ENCODE data around the gene PREX1.
"Not testable (repeated sequence)": the region's sequence is repeated elsewhere in the genome, so short reads cannot be mapped to it uniquely, and the experiment has no call there.

The PREX1 gene

GRCh38 chr20:48603116-48603818 is 224.5 kb downstream of the PREX1 start:
- no peak for DNase-seq (ENCODE audit: low spot score)

- no peak for DNase-seq (ENCODE audit: low spot score)
Observed at GRCh38 chr20:48601798-48602197, 226.0 kb downstream of the PREX1 start.

DNA sequence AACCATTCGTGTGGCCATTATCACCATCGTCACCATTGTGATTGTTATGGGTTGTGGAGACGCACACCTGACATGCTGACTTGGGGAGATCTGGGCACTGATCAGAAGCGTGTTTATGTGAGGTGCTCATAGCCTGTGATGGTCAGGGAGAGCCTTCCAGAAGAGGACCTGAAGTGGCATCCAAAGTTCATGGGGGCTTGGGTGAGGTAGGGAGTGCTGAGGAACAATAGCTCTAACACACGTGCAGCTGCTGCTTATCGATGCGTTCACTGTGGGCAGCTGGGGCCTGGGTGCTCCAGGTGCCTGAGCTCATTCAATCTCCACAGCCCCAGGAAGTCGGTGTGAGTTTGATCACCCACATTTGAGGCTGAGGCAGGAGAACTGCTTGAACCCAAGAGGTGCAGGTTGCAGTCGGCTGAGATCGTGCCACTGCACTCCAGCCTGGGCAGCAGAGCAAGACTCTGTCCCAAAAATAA is 227.3 kb downstream of the PREX1 start:
- DNase-seq (ENCODE audit: low spot score), result no peak

- DNase-seq (ENCODE audit: low spot score), result no peak
Observed at GRCh38 chr20:48599748-48600469, 227.9 kb downstream of the PREX1 start.

- DNase-seq (ENCODE audit: low spot score), result no peak
Observed at GRCh38 chr20:48599106-48599747, 228.6 kb downstream of the PREX1 start.

GRCh38 chr20:48598303-48598941 is 229.4 kb downstream of the PREX1 start:
- not testable (repeated sequence) for DNase-seq (ENCODE audit: low spot score)

DNA sequence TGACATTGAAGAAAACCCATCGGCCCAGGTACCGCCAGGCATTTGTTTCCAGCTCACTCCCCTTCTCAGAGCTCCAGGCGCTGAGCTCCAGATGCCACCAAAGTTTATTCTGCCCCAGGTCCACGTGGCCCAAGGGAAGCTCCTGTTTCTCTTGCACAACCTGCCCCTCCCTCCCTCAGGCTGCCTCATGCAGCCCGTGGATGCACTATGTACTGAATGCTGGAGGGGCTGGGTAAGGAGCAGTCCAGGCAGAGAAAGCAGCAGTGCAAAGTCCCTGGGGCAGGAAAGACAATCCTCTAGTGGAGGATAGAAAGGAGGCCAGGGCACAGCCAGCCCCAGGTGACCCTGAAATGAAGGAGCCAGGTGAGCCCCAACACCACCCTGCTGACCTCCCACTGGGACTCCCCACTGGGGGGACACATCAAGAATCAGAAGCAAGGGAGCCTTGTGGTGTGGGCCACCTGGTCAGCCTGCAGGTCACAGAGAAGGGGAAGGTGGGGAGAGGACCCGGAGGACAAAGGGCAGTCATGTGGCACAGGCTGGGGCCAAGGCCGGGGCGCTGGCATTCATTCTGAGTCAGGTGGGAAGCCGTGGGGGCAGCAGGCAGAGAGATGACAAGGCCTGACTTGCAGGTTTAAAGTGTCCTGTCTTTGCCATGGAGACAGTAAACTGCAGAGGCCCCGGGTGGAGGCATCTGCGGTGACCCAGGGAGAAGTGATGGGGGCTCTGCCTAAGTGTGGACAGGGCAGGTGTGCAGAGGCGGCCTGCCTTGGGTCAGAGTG is 230.1 kb downstream of the PREX1 start:
- no peak for DNase-seq (ENCODE audit: low spot score)

DNA sequence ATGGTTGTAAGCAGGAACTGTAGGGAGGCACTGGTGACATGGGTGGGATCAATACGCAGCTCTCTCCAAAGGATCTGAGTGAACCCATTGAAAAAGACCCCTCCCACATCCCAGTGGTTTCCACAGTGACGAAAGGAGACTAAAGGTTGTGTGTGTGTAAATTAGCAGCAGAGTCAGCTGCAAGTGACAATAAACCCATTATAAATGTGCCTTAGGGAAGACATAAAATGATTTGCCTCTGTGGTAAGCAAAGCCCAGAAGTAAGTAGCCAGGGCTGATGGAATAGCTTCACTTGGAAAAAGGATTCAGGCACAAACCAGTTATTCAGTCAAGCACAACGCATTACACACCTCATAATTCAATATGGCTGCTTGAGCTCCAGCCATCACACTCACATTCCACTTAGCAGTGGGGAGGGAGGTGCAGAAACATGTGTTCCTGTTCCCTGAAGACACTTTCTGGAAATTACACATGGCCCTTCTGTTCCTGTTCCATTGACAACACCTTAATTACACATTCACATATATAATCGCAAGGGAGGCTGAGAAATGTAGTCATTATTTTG is 231.4 kb downstream of the PREX1 start:
- no peak for DNase-seq (ENCODE audit: low spot score)

DNA sequence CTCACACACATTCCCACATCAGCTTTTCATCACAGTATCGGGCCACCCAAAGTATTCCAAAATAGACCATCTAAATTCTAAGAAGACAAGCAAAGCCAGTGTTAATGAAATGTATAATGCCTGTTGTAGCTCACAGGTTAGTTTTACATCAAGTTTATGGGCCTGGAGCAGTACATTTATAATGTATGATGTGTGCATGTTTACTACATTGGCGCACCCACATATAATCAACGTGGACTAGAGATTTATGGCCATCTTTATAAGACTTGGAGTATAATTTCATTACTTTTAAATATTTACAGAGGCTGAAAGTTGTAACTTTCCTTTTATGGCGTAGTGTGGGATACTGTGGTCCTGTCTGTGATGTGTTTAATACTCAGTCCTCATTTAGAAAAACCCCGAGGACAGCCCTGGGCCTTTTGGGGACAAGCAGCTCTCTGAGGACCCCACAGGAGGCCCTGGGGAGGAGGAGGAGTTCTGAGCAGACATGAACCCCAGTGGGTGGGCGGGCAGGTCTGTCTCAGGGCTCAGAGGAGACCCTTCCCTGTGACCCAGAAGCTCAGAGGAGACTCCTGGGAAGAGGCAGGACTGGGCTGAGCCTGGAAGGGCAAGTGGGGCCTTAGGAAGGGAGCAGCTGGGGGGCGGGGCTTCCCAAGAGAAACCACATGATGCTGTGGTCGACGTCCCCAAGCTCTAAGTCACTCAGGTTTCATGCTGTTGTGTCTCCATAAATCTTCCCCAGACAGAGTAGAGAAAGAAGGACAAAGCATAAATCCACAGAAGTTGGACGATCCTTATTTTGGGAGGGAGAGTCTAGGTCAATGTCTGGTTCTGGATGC is 232.1 kb downstream of the PREX1 start:
- no peak for DNase-seq (ENCODE audit: low spot score)

DNA sequence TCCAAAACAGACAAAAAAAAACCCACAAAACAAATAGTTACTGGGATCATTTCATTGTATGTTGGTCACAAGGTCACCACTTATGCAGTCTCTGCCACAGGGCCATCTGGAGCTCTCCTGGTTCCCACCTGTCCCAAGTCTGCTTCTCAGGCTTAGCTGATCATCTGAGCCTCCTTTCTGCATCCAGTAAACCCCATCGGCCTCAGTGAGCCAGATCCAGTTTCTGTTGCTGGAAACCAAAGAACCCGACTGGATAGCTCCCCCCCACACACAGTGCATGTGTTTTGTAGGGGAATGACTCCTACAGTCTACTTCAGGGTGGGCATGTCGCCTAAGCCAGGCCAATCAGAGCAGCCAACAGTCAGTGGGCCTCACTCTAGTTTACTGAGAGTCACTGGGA is 233.3 kb downstream of the PREX1 start:
- DNase-seq (ENCODE audit: low spot score), result no peak

- DNase-seq (ENCODE audit: low spot score), result no peak
Observed at GRCh38 chr20:48592107-48592940, 235.5 kb downstream of the PREX1 start.

DNA sequence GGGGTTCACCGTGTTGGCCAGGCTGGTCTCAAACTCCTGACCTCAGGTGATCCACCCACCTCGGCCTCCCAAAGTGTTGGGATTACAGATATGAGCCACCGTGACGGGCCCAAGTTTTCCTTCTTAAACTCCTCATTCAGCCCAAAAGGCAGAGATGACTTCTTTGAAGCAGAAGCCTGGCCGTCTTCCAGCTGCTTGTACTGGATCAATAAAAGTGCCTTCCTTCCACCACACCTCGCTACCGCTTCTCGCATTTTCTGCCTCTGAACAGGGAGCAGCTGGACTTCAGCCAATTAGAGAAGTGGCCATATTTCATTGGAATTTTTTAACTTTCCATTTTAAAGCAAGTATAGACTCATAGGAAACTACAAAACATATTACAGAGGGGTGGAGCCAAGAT is 241.1 kb downstream of the PREX1 start:
- DNase-seq (ENCODE audit: low spot score), result no peak

GRCh38 chr20:48585061-48585870 is 242.5 kb downstream of the PREX1 start:
- DNase-seq (ENCODE audit: low spot score), result no peak

GRCh38 chr20:48584391-48585060 is 243.3 kb downstream of the PREX1 start:
- no peak for DNase-seq (ENCODE audit: low spot score)

GRCh38 chr20:48583801-48584200 is 244.0 kb downstream of the PREX1 start:
- no peak for DNase-seq (ENCODE audit: low spot score)

- no peak for DNase-seq (ENCODE audit: low spot score)
Observed at GRCh38 chr20:48583171-48583570, 244.6 kb downstream of the PREX1 start.

- no peak for DNase-seq (ENCODE audit: low spot score)
Observed at GRCh38 chr20:48582673-48582985, 245.2 kb downstream of the PREX1 start.

GRCh38 chr20:48581167-48581566 is 246.6 kb downstream of the PREX1 start:
- DNase-seq (ENCODE audit: low spot score), result no peak

Measured in AG20443 (cell line).